ENCODE results near the gene TICAM2. TPM values are rescaled to one million over a fixed set of nuclear protein-coding genes. Genes with fewer than 3 reads are reported as not detected.

Gene TICAM2
- total and polyA plus RNA-seq, 9 of the 15 experiments (the other 6 are each of a cell fraction or from before 2014, with no cell fraction given) = 0.15 to 1.8 (median 0.98) TPM

DNA sequence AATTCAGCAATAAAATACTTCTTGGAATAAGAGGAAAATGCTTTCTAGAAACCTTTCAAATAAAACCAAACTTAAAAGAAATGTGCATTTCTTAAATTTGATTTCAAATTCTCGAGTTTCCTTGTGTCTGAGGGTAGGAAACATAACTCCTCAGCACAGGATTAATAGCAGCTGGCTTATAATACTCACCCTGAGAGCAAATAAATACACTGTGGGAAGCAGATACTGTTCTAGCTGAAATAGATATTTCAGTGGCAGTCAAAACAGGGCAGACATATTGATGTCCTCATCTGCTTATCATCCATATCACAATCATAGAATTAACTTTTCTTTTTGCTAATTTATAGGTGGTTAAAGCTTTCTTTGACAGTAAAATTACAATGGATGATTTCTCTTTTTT, 33.6 kb downstream of the TICAM2 start:
- H3K27ac ChIP-seq (ENCODE audit: extremely low read depth, low read depth, low read length) = no peak overlapping the region
- DNase-seq (ENCODE audit: extremely low read depth in 1 of 4, low spot score in 3 of 4) (no peak), FAIRE-seq (no peak), ATAC-seq (no peak)
- H3K27me3 ChIP-seq (ENCODE audit: control insufficient read depth in 2 of 2, insufficient read depth in 2 of 2, low read length in 2 of 2) = peaks cover 2 to 5% of the 10 kb centered on the region in 2 experiments; a peak in 2 of 5 replicates
- intact Hi-C loops (cut with micrococcal nuclease) (loop anchor here (5.0 kb wide), 1 partner anchor 56 kb away; no protein-coding TSS in a partner anchor), in situ Hi-C loops (cut with MboI) (no loop called here)
- BruUV-seq (replicated peaks) = no TSS peak
- ChIA-PET POLR2A (no interaction called here), CTCF (ENCODE audit: low intra/inter-chr PET ratio) (no interaction called here)
- H2AFZ ChIP-seq (ENCODE audit: low read depth, low read length) = no peak overlapping the region
- H3K9me1 ChIP-seq (ENCODE audit: control insufficient read depth, insufficient read depth, low read length) = no peaks in the 10 kb centered on the region
- no peaks in the 10 kb centered on the region for H3K36me3 ChIP-seq (ENCODE audit: control insufficient read depth, insufficient read depth, low read length)
- no peak overlapping the region for H3K4me3 ChIP-seq
- no peak overlapping the region for H3K9ac ChIP-seq (ENCODE audit: insufficient read depth in 1 of 2, low read depth in 2 of 2, low read length in 2 of 2)
- no peaks in the 10 kb centered on the region for H3K4me1 ChIP-seq (replicated peaks in 1 of 2; ENCODE audit: control insufficient read depth in 2 of 2, insufficient read depth in 2 of 2, low read length in 2 of 2)
- H3K9me3 ChIP-seq (replicated peaks; ENCODE audit: control insufficient read depth, insufficient read depth, low read depth, low read length) = no peaks in the 10 kb centered on the region
- H4K20me1 ChIP-seq (replicated peaks; ENCODE audit: control insufficient read depth, insufficient read depth, low read length) = no peaks in the 10 kb centered on the region
- H3K4me2 ChIP-seq (ENCODE audit: insufficient read depth, low read length) = no peak overlapping the region
- 0% methylated on average over 1 of the region's 1 CpG for WGBS (ENCODE audit: insufficient coverage, low coverage, missing lambda C conversion rate)
- no peaks in the 10 kb centered on the region for H3K79me2 ChIP-seq (ENCODE audit: control insufficient read depth, insufficient read depth, low read length)
- no peak for TF ChIP-seq STAT5A (IDR thresholded peaks at IDR 0.05; ENCODE audit: borderline replicate concordance, low read length)
- no peak for TF ChIP-seq MNT (conservative IDR thresholded peaks at IDR 0.05)
- TF ChIP-seq ZNF695 (CRISPR knock-in tag; IDR thresholded peaks at IDR 0.05) = no peak
- TF ChIP-seq, protein P1, sequence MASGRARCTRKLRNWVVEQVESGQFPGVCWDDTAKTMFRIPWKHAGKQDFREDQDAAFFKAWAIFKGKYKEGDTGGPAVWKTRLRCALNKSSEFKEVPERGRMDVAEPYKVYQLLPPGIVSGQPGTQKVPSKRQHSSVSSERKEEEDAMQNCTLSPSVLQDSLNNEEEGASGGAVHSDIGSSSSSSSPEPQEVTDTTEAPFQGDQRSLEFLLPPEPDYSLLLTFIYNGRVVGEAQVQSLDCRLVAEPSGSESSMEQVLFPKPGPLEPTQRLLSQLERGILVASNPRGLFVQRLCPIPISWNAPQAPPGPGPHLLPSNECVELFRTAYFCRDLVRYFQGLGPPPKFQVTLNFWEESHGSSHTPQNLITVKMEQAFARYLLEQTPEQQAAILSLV (tag; IDR thresholded peaks at IDR 0.05) = no peak
- TF ChIP-seq RBM25 (IDR thresholded peaks at IDR 0.05; ENCODE audit: low read depth, low read length, severe bottlenecking) = no peak
- no peak for TF ChIP-seq PPARD (CRISPR knock-in tag; IDR thresholded peaks at IDR 0.05)
- no peak for TF ChIP-seq BCL6 (CRISPR knock-in tag; IDR thresholded peaks at IDR 0.05)
- no peak for TF ChIP-seq SRF (CRISPR knock-in tag; IDR thresholded peaks at IDR 0.05)
- no peak for TF ChIP-seq NBN (IDR thresholded peaks at IDR 0.05; ENCODE audit: low read depth)
- TF ChIP-seq MED1 (CRISPR knock-in tag; IDR thresholded peaks at IDR 0.05; ENCODE audit: borderline replicate concordance) = no peak
- TF ChIP-seq, protein P2, sequence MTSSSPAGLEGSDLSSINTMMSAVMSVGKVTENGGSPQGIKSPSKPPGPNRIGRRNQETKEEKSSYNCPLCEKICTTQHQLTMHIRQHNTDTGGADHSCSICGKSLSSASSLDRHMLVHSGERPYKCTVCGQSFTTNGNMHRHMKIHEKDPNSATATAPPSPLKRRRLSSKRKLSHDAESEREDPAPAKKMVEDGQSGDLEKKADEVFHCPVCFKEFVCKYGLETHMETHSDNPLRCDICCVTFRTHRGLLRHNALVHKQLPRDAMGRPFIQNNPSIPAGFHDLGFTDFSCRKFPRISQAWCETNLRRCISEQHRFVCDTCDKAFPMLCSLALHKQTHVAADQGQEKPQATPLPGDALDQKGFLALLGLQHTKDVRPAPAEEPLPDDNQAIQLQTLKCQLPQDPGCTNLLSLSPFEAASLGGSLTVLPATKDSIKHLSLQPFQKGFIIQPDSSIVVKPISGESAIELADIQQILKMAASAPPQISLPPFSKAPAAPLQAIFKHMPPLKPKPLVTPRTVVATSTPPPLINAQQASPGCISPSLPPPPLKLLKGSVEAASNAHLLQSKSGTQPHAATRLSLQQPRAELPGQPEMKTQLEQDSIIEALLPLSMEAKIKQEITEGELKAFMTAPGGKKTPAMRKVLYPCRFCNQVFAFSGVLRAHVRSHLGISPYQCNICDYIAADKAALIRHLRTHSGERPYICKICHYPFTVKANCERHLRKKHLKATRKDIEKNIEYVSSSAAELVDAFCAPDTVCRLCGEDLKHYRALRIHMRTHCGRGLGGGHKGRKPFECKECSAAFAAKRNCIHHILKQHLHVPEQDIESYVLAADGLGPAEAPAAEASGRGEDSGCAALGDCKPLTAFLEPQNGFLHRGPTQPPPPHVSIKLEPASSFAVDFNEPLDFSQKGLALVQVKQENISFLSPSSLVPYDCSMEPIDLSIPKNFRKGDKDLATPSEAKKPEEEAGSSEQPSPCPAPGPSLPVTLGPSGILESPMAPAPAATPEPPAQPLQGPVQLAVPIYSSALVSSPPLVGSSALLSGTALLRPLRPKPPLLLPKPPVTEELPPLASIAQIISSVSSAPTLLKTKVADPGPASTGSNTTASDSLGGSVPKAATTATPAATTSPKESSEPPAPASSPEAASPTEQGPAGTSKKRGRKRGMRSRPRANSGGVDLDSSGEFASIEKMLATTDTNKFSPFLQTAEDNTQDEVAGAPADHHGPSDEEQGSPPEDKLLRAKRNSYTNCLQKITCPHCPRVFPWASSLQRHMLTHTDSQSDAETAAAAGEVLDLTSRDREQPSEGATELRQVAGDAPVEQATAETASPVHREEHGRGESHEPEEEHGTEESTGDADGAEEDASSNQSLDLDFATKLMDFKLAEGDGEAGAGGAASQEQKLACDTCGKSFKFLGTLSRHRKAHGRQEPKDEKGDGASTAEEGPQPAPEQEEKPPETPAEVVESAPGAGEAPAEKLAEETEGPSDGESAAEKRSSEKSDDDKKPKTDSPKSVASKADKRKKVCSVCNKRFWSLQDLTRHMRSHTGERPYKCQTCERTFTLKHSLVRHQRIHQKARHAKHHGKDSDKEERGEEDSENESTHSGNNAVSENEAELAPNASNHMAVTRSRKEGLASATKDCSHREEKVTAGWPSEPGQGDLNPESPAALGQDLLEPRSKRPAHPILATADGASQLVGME (CRISPR knock-in tag; IDR thresholded peaks at IDR 0.05) = no peak
- TF ChIP-seq RCOR1 (IDR thresholded peaks at IDR 0.05; ENCODE audit: borderline replicate concordance in 1 of 2, low read depth in 2 of 2, low read length in 2 of 2) = no peak
- no peak for TF ChIP-seq RUNX1 (IDR thresholded peaks at IDR 0.05; ENCODE audit: low read depth)
- TF ChIP-seq ZC3H4 (CRISPR knock-in tag; IDR thresholded peaks at IDR 0.05; ENCODE audit: borderline replicate concordance) = no peak
